Skeletal muscle tissue (tissue), 4 donors: ENCODE results near the gene SMPD2. TPM values are rescaled to one million over a fixed set of nuclear protein-coding genes. Genes with fewer than 3 reads are reported as not detected.

Source experiments
- H3K27ac ChIP-seq: one replicate; pipeline ENCODE4 v1.7.0; 2013; ENCODE audit warnings: mild to moderate bottlenecking, low read depth, low read length, inconsistent platforms
- H3K27me3 ChIP-seq, 3 donors: one replicate each; pipeline ENCODE4 v1.7.0; 2013; ENCODE audit warnings: low read length in 3 of 3; ENCODE audit not compliant: control insufficient read depth in 3 of 3, insufficient read depth in 3 of 3
- H3K36me3 ChIP-seq, 3 donors: one replicate each; pipeline ENCODE4 v1.7.0; 2013; ENCODE audit warnings: low read length in 3 of 3; ENCODE audit not compliant: control insufficient read depth in 3 of 3, insufficient read depth in 3 of 3
- H3K4me1 ChIP-seq, 3 donors: one replicate each; pipeline ENCODE4 v1.7.0; 2013; ENCODE audit warnings: low read length in 3 of 3, mild to moderate bottlenecking in 3 of 3; ENCODE audit not compliant: control insufficient read depth in 3 of 3, insufficient read depth in 3 of 3
- H3K4me3 ChIP-seq, 3 donors: one replicate each; pipeline ENCODE4 v1.7.0; 2013; ENCODE audit warnings: low read length in 3 of 3
- H3K9ac ChIP-seq, 3 donors: one replicate each; pipeline ENCODE4 v1.7.0; 2013; ENCODE audit warnings: low read length in 3 of 3, mild to moderate bottlenecking in 3 of 3, moderate library complexity in 2 of 3, low read depth in 1 of 3
- H3K9me3 ChIP-seq, 3 donors: one replicate each; pipeline ENCODE4 v1.7.0; 2013; ENCODE audit warnings: low read length in 3 of 3; ENCODE audit not compliant: control insufficient read depth in 3 of 3
- total RNA-seq: library from RNA; depleted of rRNA; stranded (reverse); fragments of >200 nt; gene quantifications from one replicate; pipeline ENCODE4 v1.2.3, GENCODE V29; 2014
- donor health status: Osteomylitis.

Gene SMPD2
- total RNA-seq, 1 donor from 2014 or later = 8.4 TPM

DNA sequence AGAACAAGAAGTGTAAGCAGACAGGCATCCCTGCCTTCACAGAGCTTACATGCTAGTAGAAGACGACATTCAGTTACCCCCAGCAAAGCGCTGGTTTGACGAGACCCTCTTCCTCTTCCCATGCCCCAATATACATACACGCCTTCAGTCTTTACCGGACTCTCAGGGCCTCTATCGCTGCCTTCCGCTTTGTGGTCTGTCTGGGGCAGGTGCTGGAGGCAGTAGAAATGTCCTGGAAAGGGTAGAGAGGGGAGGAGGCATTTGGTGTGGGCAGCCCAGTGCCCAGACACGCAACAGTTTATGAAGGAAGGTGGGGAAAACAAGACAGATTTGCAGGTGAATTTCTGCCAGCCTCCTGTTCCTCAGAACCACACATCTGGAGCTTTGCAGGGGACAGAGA is 6.0 kb downstream of the SMPD2 start:
- Histone ChIP-seq H3K4me3 (no peak overlapping the region), H3K9me3 (no peaks in the 10 kb centered on the region), H3K27me3 (no peaks in the 10 kb centered on the region), H3K27ac (no peak overlapping the region), H3K36me3 (peaks cover 6 to 25% (median 12%) of the 10 kb centered on the region in 3 donors), H3K9ac (no peak overlapping the region), H3K4me1 (peaks cover under 1 to 7% (median 6%) of the 10 kb centered on the region in 3 donors)

DNA sequence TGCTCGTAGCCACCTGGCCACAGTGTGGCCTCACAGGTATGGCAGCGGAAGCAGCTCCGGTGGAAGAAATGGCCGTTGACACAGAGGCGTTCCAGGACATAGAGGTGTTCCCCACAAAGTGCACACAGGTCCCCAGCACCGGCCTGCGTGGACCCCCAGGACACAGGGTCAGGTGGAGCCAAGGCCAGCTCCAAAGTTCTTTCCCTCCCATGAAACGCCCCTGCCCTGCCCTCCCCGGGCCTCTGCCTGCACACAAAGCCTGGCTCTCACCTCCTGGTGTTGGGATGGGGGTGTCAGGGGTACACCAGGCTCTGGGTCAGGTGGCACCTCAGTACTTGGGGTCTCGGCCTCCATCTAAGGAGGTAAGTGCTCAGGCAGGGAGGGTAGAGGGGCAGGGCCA is 6.6 kb downstream of the SMPD2 start:
- peaks cover 10 to 29% (median 10%) of the 10 kb centered on the region in 3 donors for H3K36me3 ChIP-seq
- H3K9me3 ChIP-seq = no peaks in the 10 kb centered on the region
- H3K27me3 ChIP-seq = no peaks in the 10 kb centered on the region
- H3K4me3 ChIP-seq = no peak overlapping the region
- no peak overlapping the region for H3K9ac ChIP-seq
- H3K27ac ChIP-seq = no peak overlapping the region
- peaks cover 0 to 1% (median under 1%) of the 10 kb centered on the region in 3 donors for H3K4me1 ChIP-seq

DNA sequence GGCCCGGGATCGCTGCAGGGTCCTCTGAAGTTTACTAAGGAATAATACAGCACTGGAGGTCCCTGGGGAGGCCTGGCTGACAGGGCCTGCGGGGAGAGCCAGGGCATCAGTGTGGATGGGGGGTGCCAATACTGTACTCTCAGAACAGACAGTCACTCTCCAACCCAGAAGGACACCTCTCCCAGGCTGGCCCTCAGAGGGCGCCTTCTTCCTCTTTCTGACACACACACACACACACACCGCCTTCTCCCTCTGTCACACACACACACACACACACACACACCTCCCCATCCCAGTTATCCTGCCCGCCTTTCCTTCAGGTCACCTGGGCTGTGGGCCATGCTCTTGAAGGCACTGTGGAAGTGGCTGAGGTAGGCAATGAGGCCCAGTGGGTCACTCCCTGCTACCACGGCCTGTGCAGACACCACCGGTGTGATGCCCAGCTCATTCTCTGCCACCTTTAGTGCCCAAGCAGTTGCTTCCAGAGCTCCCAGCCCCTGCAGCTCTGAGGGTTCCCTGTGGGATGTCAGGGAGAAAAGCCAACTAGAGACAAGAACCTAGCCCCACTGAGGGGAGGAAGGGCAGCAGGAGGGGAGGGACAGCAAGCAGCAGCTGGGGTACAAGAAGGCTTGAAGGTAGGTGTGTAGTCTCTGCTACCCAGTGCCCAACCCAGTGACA is 7.5 kb downstream of the SMPD2 start:
- no peaks in the 10 kb centered on the region for H3K4me1 ChIP-seq
- no peak overlapping the region for H3K9ac ChIP-seq
- H3K27ac ChIP-seq = no peak overlapping the region
- no peaks in the 10 kb centered on the region for H3K27me3 ChIP-seq
- no peak overlapping the region for H3K4me3 ChIP-seq
- H3K9me3 ChIP-seq = no peaks in the 10 kb centered on the region
- peaks cover 9 to 25% (median 11%) of the 10 kb centered on the region in 3 donors for H3K36me3 ChIP-seq

DNA sequence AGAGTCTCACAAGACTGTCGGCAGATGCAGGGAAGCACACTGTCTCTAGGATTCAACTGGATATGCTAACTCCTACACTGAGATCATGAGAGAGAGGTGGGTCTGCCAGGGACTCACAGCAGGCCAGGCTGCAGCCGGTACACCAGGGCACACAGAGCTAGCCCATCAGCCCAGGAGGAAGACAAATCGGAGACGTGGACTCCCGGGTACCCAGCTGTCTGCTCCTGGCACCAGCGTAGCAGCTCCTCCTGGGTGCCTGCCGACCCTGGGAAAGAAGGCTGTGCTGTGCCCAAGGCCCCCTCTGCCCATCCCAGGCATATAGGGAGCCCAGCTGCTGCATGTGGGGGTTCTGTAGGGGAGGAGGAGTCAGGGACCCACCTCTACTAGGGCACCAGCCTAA is 8.1 kb downstream of the SMPD2 start:
- Histone ChIP-seq H3K27ac (no peak overlapping the region), H3K36me3 (peaks cover 9 to 22% (median 10%) of the 10 kb centered on the region in 3 donors), H3K4me1 (peaks cover 0 to 2% (median 2%) of the 10 kb centered on the region in 3 donors), H3K4me3 (no peak overlapping the region), H3K9me3 (no peaks in the 10 kb centered on the region), H3K27me3 (no peaks in the 10 kb centered on the region), H3K9ac (no peak overlapping the region)

DNA sequence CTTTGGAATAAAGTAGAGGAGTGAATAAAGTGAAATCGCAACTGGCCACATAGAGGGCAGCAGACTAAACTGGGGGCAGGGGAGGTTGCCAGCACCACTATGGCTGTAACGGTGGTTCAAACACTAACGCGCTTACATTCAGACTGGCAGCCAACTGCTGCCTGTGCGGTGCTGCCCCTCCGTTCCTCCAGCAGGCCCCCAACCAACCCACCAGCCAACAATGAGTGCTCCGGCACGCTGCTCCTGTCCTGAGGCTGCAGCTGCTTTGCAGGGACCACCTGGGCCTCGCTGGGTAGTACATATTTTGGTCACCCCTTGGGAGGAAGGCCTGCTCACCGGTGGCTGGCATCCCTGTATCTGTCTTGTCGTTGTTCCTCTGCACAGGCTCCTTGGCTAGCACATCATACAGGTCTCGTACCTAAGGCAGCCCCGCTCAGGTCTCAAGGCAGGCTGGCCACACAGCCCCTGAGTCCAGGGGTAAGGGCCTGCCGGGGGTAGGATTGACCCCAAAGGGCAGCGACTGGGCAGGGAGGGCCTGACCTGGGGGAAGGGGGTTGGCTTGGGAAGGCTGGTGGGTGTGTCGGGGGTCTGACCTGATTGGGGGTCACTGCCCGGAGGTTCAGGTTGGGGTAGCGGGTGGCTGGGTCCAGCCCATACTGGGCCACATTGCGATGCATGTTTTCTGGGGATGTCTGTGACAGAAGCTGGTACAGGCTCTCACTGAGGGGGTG is 8.7 kb downstream of the SMPD2 start:
- no peak overlapping the region for H3K27ac ChIP-seq
- no peaks in the 10 kb centered on the region for H3K27me3 ChIP-seq
- no peak overlapping the region for H3K9ac ChIP-seq
- peaks cover 4 to 8% (median 8%) of the 10 kb centered on the region in 3 donors for H3K4me1 ChIP-seq
- no peaks in the 10 kb centered on the region for H3K9me3 ChIP-seq
- H3K36me3 ChIP-seq = peaks cover 9 to 18% (median 10%) of the 10 kb centered on the region in 3 donors
- no peak overlapping the region for H3K4me3 ChIP-seq

DNA sequence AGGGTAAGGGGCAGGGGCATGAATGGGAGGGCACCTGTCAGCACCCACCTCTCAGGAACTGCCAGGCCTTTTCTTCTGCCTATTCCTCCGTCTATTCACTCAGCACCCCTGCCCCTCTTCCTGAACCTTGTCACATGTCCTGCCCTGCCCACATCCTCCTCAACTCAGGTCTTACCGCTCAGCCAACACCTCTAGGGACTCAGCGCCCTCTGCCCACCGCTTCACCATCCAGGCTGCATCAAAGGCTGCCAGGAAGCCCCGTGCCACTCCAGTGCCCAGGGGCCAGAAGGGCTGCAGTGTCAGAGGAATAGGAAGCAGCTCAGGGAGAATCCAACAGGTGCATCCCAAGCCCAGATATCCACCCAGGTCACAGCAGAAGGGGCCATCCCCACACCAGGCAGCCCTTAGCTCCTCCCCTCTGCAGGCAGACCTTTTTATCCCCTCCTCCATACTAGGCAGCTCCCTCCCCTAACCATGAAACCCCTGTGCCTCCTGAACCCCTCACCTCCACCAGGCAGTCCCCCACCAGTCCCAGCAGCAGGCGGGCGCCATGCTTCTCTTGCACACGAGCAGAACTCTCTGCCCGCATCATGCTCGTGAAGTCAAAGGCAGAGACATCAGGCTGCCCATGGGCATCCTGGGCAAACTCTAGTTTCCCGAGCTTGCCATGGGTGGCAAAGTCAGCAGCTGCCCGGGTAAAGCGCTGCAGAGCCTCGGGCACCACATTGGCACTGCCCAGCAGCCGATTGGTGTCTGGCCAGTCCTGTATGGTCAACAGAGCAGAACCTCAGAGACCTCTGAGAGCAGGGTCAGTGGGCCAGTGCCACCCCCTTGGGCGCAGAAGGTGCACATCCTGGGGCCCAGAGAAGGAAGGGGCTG is 9.5 kb downstream of the SMPD2 start:
- Histone ChIP-seq H3K4me3 (no peak overlapping the region), H3K36me3 (peaks cover 6 to 14% (median 10%) of the 10 kb centered on the region in 3 donors), H3K9me3 (no peaks in the 10 kb centered on the region), H3K27ac (no peak overlapping the region), H3K9ac (no peak overlapping the region), H3K4me1 (peaks cover 9 to 12% (median 12%) of the 10 kb centered on the region in 3 donors), H3K27me3 (no peaks in the 10 kb centered on the region)

DNA sequence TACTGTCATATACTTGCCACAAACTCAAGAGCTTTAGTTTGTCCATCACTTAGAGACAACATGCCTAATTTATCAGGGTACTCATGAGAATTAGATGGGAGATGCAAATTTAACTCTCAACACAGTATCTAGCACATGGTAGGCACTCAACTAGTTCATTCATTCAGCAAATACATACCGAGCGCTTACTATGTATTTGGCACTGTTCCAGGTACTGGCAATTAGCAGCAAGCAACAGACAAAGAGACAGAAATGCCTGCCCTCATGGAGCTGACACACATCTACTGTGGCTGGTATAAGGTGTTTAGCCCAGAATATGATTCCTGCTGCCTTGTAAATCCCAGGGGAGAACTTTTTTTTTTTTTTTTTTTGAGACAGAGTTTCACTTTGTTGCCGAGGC is 10.3 kb downstream of the SMPD2 start:
- H3K4me1 ChIP-seq = peaks cover 12 to 17% (median 13%) of the 10 kb centered on the region in 3 donors
- H3K9me3 ChIP-seq = no peaks in the 10 kb centered on the region
- no peak overlapping the region for H3K4me3 ChIP-seq
- peaks cover 6 to 10% (median 6%) of the 10 kb centered on the region in 3 donors for H3K36me3 ChIP-seq
- H3K27ac ChIP-seq = no peak overlapping the region
- H3K27me3 ChIP-seq = no peaks in the 10 kb centered on the region
- no peak overlapping the region for H3K9ac ChIP-seq

DNA sequence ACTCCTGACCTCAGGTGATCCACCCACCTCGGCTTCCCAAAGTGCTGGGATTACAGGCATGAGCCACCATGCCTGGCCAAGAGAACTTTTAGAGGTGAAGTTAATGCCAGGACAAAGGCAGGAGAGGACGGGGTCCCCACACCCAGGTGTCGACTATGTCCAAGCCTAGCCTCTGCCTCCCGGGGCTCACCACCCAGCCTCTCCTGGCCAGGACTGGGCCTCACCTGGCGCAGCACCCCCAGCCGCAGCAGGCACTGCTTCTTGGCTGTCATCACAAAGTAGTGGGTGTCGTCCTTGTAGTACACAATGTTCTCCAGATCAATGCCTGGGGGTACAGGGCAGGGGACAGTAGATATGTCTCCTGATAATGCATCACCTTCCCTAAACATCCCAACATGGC is 10.9 kb downstream of the SMPD2 start:
- Histone ChIP-seq H3K27ac (no peak overlapping the region), H3K9ac (no peak overlapping the region), H3K4me1 (peaks cover 13 to 22% (median 18%) of the 10 kb centered on the region in 3 donors), H3K9me3 (no peaks in the 10 kb centered on the region), H3K36me3 (peaks cover 4 to 9% (median 4%) of the 10 kb centered on the region in 3 donors), H3K27me3 (no peaks in the 10 kb centered on the region), H3K4me3 (no peak overlapping the region)

DNA sequence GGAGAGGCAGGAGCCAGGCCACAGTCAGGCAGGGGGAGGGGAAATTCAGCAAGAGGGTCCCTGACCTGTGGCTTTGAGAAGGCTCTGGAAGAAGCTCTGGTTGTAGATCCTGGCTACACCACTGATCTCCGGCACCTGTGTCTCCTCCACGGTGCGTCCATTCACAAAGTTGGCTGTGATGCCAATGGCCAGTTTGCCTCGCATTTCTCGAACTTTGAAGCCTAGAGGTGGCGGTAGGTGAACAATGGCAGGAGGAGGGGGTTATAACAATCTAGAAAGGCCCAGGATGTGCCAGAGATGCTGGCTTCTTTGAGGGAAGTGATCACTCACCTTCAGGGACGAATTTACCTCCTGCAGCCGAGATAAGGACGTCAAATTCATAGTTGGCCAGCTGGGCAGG is 11.7 kb downstream of the SMPD2 start:
- H3K27ac ChIP-seq = no peak overlapping the region
- no peak overlapping the region for H3K9ac ChIP-seq
- no peaks in the 10 kb centered on the region for H3K27me3 ChIP-seq
- H3K36me3 ChIP-seq = peaks cover 0 to 6% (median 4%) of the 10 kb centered on the region in 3 donors
- H3K4me3 ChIP-seq = no peak overlapping the region
- peaks cover 21 to 30% (median 26%) of the 10 kb centered on the region in 3 donors for H3K4me1 ChIP-seq
- H3K9me3 ChIP-seq = no peaks in the 10 kb centered on the region
